ENCODE results near the gene UBE2H. TPM values are rescaled to one million over a fixed set of nuclear protein-coding genes. Genes with fewer than 3 reads are reported as not detected.

The UBE2H gene
- total RNA-seq, 2 experiments from 2014 or later, result 35.6 to 42.1 TPM

- no peaks in the 10 kb centered on the region for H3K9me3 Mint-ChIP-seq
- no peak for DNase-seq
- H3K4me3 Mint-ChIP-seq, result no peak overlapping the region
- peaks cover 2% of the 10 kb centered on the region for H3K4me1 Mint-ChIP-seq
- ATAC-seq (ENCODE audit: low read depth), result no peak
- POLR2A ChIA-PET, result no interaction called here
- H3K36me3 Mint-ChIP-seq, result no peaks in the 10 kb centered on the region
- no peak overlapping the region for H3K27ac Mint-ChIP-seq
- no peaks in the 10 kb centered on the region for H3K27me3 Mint-ChIP-seq
Measured at GRCh38 chr7:129889133-129889844, 63.5 kb downstream of the UBE2H start.

GRCh38 chr7:129887865-129888264 is 64.9 kb downstream of the UBE2H start:
- no peak overlapping the region for H3K27ac Mint-ChIP-seq

GRCh38 chr7:129886818-129887186 is 66.0 kb downstream of the UBE2H start:
- Mint-ChIP-seq H3K9me3 (no peaks in the 10 kb centered on the region), H3K27ac (no peak overlapping the region), H3K27me3 (no peaks in the 10 kb centered on the region), H3K36me3 (peaks cover 4% of the 10 kb centered on the region), H3K4me1 (peaks cover 2% of the 10 kb centered on the region), H3K4me3 (no peak overlapping the region)
- no peak for DNase-seq
- POLR2A ChIA-PET, result interaction anchor here (0.6 kb wide), 1 partner anchor 12 kb away, joined by 4 read pairs; no protein-coding TSS in a partner anchor
- no peak for ATAC-seq (ENCODE audit: low read depth)

More at GRCh38 chr7:129887865-129888264, 64.9 kb downstream of the UBE2H start:
- H3K36me3 Mint-ChIP-seq, result peaks cover 2% of the 10 kb centered on the region
- peaks cover 2% of the 10 kb centered on the region for H3K4me1 Mint-ChIP-seq
- H3K27me3 Mint-ChIP-seq, result no peaks in the 10 kb centered on the region
- no peak overlapping the region for H3K4me3 Mint-ChIP-seq
- ATAC-seq (ENCODE audit: low read depth), result no peak
- DNase-seq, result no peak
- POLR2A ChIA-PET, result no interaction called here
- H3K9me3 Mint-ChIP-seq, result no peaks in the 10 kb centered on the region

GRCh38 chr7:129886167-129886817 is 66.5 kb downstream of the UBE2H start:
- Mint-ChIP-seq H3K27me3 (no peaks in the 10 kb centered on the region), H3K9me3 (no peaks in the 10 kb centered on the region), H3K36me3 (peaks cover 6% of the 10 kb centered on the region), H3K4me1 (peaks cover 2% of the 10 kb centered on the region), H3K4me3 (no peak overlapping the region), H3K27ac (no peak overlapping the region)
- DNase-seq (no peak), ATAC-seq (ENCODE audit: low read depth) (no peak)
- POLR2A ChIA-PET, result interaction anchor here (0.6 kb wide), 1 partner anchor 12 kb away, joined by 4 read pairs; no protein-coding TSS in a partner anchor

DNA sequence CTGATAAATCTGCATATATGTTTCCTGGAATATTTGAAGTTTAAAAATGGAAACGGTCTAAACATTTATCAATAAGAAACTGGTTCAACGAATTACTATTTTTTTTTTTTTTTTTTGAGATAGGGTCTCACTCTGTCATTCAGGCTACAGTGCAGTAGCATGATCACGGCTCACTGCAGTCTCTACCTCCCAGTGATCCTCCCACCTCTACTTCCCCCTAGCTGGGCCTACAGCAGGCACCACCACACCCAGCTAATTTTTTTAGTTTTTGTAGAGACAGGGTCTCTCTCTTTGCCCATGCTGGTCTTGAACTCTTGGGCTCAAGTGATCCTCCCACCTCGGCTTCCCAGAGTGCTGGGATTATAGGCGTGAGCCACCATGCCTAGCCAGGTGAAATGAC is 68.3 kb downstream of the UBE2H start:
- peaks cover 10% of the 10 kb centered on the region for H3K36me3 Mint-ChIP-seq
- H3K4me1 Mint-ChIP-seq, result peaks cover 11% of the 10 kb centered on the region
- ATAC-seq (ENCODE audit: low read depth) (no peak), DNase-seq (no peak)
- no peaks in the 10 kb centered on the region for H3K9me3 Mint-ChIP-seq
- H3K27ac Mint-ChIP-seq, result no peak overlapping the region
- no peak overlapping the region for H3K4me3 Mint-ChIP-seq
- H3K27me3 Mint-ChIP-seq, result no peaks in the 10 kb centered on the region
- POLR2A ChIA-PET, result no interaction called here

DNA sequence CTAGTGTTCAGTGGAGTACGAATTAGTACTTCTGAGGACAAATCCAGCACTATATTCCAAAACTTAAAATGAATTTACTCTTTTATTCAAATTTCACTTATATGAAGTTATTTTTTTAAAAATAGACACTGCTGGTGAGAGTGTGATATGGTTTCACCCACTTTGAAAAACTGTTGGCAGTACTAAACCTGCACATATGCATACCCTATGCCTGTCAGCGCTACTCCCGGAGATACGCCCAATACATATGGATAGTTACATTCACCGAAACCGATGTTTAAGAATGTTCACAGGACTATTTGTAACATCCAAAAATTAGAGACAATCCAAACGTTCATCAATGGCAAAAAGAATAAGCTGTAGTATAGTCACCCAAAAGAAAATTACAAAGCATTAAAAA is 69.6 kb downstream of the UBE2H start:
- POLR2A ChIA-PET, result no interaction called here
- no peak overlapping the region for H3K4me3 Mint-ChIP-seq
- ATAC-seq (ENCODE audit: low read depth), result no peak
- H3K9me3 Mint-ChIP-seq, result no peaks in the 10 kb centered on the region
- no peak overlapping the region for H3K27ac Mint-ChIP-seq
- no peaks in the 10 kb centered on the region for H3K27me3 Mint-ChIP-seq
- DNase-seq, result no peak
- H3K4me1 Mint-ChIP-seq, result peaks cover 18% of the 10 kb centered on the region
- H3K36me3 Mint-ChIP-seq, result peaks cover 20% of the 10 kb centered on the region

- Mint-ChIP-seq H3K27me3 (no peaks in the 10 kb centered on the region), H3K36me3 (peaks cover 24% of the 10 kb centered on the region), H3K4me1 (peaks cover 16% of the 10 kb centered on the region), H3K9me3 (no peaks in the 10 kb centered on the region), H3K27ac (no peak overlapping the region), H3K4me3 (no peak overlapping the region)
- no peak for DNase-seq
- no peak for ATAC-seq (ENCODE audit: low read depth)
- POLR2A ChIA-PET, result no interaction called here
Measured at GRCh38 chr7:129882531-129882930, 70.2 kb downstream of the UBE2H start.

GRCh38 chr7:129877146-129877792 is 75.5 kb downstream of the UBE2H start:
- peaks cover 32% of the 10 kb centered on the region for H3K36me3 Mint-ChIP-seq
- ATAC-seq (ENCODE audit: low read depth), result no peak
- H3K4me1 Mint-ChIP-seq, result peaks cover 21% of the 10 kb centered on the region
- H3K4me3 Mint-ChIP-seq, result no peak overlapping the region
- no peaks in the 10 kb centered on the region for H3K27me3 Mint-ChIP-seq
- POLR2A ChIA-PET, result no interaction called here
- H3K9me3 Mint-ChIP-seq, result no peaks in the 10 kb centered on the region
- no peak overlapping the region for H3K27ac Mint-ChIP-seq
- no peak for DNase-seq

DNA sequence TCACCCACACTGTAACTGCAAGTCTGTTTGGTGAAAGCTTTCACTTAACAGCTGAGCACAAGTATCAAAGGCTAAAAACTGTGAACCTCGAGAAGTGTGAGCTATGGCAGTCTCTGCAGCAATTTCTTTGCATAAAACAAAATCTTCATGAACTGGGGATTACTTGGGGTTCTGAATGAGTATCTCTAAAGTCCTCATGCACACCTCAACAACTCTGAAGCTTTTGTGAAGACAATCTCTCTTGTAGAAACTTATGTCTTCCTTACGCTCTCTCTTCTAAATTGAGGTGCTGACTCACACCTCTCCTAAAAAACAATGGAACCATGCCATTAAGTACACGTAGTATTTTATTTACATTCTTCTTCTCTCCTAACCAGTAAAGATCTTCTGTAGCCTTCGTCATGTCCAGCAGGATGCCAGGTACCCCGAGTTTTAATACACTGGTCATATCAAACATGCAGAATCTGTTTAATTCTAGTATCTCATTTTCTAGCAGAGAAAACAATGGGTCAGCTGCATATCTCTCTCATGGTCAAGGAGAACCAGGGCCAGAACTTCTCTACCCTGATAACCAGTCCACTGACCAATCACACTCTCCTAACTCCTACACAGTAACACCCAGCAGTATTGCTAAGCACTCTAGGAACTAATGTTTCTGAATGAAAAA is 76.9 kb downstream of the UBE2H start:
- no peaks in the 10 kb centered on the region for H3K27me3 Mint-ChIP-seq
- H3K36me3 Mint-ChIP-seq, result peaks cover 32% of the 10 kb centered on the region
- POLR2A ChIA-PET, result no interaction called here
- ATAC-seq (ENCODE audit: low read depth) (no peak), DNase-seq (no peak)
- H3K4me1 Mint-ChIP-seq, result peaks cover 21% of the 10 kb centered on the region
- H3K27ac Mint-ChIP-seq, result no peak overlapping the region
- H3K9me3 Mint-ChIP-seq, result no peaks in the 10 kb centered on the region
- no peak overlapping the region for H3K4me3 Mint-ChIP-seq

DNA sequence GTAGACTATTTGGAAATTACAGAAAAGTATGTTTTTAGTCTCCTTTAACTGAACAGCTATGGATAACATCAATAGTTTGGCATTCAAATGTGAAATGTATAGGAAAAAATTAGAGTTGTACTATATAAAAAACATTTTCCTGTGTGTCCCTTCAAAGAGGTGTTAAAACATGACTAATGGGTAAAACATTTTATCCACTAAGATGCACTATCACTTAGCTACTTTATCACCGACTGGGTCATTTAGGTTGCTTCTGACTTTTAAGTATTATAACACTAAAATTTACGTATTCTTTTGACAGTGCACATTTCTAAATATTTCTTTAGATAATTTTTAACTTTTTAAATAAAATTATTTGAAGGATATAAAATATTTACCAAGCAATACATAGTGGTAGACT is 77.6 kb downstream of the UBE2H start:
- Mint-ChIP-seq H3K4me1 (peaks cover 19% of the 10 kb centered on the region), H3K27me3 (no peaks in the 10 kb centered on the region), H3K36me3 (peaks cover 32% of the 10 kb centered on the region), H3K4me3 (no peak overlapping the region), H3K9me3 (no peaks in the 10 kb centered on the region), H3K27ac (no peak overlapping the region)
- POLR2A ChIA-PET, result no interaction called here
- ATAC-seq (ENCODE audit: low read depth) (no peak), DNase-seq (no peak)

- POLR2A ChIA-PET, result interaction anchor here (0.6 kb wide), 1 partner anchor 12 kb away, joined by 4 read pairs; no protein-coding TSS in a partner anchor
- ATAC-seq (ENCODE audit: low read depth) (no peak), DNase-seq (no peak)
- no peaks in the 10 kb centered on the region for H3K9me3 Mint-ChIP-seq
- H3K36me3 Mint-ChIP-seq, result peaks cover 30% of the 10 kb centered on the region
- no peak overlapping the region for H3K27ac Mint-ChIP-seq
- no peaks in the 10 kb centered on the region for H3K27me3 Mint-ChIP-seq
- no peak overlapping the region for H3K4me3 Mint-ChIP-seq
- H3K4me1 Mint-ChIP-seq, result peaks cover 15% of the 10 kb centered on the region
Measured at GRCh38 chr7:129874722-129875121, 78.0 kb downstream of the UBE2H start.

DNA sequence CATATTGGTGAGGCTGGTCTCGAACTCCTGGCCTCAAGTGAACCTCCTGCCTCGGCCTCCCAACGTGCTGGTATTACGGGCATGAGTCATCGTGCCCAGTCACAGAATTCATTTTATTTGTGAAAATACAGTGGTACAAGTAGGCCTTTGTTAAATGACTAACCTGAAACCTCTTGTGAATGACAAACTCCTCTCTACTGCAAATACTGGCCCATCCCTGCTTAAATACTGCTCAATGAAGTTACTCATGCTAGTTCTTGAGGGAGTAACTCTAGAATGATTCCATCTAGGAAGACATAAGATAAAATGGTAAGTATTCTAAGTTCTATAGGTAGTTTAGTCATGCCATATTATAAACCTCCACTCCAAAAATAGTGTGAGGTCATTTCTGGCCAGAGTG is 80.7 kb downstream of the UBE2H start:
- H3K27ac Mint-ChIP-seq, result no peak overlapping the region
- H3K4me1 Mint-ChIP-seq, result peaks cover 2% of the 10 kb centered on the region
- H3K27me3 Mint-ChIP-seq, result no peaks in the 10 kb centered on the region
- ATAC-seq (ENCODE audit: low read depth) (no peak), DNase-seq (no peak)
- no peaks in the 10 kb centered on the region for H3K9me3 Mint-ChIP-seq
- peaks cover 16% of the 10 kb centered on the region for H3K36me3 Mint-ChIP-seq
- no peak overlapping the region for H3K4me3 Mint-ChIP-seq
- POLR2A ChIA-PET, result no interaction called here

- Mint-ChIP-seq H3K27ac (no peak overlapping the region), H3K4me3 (no peak overlapping the region), H3K9me3 (no peaks in the 10 kb centered on the region), H3K27me3 (no peaks in the 10 kb centered on the region), H3K4me1 (peaks cover 6% of the 10 kb centered on the region), H3K36me3 (peaks cover 12% of the 10 kb centered on the region)
- DNase-seq (no peak), ATAC-seq (ENCODE audit: low read depth) (no peak)
- POLR2A ChIA-PET, result interaction anchor here (0.7 kb wide), 1 partner anchor 405 kb away, joined by 3 read pairs; no protein-coding TSS in a partner anchor
Measured at GRCh38 chr7:129870668-129871067, 82.1 kb downstream of the UBE2H start.
